Fibroblast of skin of right biceps (primary cell): ENCODE data around the gene DTX1.

Source experiments
- DNase-seq: peaks from one replicate; pipeline ENCODE4 v3.0.0-alpha.2; 2013

DTX1 gene

DNA sequence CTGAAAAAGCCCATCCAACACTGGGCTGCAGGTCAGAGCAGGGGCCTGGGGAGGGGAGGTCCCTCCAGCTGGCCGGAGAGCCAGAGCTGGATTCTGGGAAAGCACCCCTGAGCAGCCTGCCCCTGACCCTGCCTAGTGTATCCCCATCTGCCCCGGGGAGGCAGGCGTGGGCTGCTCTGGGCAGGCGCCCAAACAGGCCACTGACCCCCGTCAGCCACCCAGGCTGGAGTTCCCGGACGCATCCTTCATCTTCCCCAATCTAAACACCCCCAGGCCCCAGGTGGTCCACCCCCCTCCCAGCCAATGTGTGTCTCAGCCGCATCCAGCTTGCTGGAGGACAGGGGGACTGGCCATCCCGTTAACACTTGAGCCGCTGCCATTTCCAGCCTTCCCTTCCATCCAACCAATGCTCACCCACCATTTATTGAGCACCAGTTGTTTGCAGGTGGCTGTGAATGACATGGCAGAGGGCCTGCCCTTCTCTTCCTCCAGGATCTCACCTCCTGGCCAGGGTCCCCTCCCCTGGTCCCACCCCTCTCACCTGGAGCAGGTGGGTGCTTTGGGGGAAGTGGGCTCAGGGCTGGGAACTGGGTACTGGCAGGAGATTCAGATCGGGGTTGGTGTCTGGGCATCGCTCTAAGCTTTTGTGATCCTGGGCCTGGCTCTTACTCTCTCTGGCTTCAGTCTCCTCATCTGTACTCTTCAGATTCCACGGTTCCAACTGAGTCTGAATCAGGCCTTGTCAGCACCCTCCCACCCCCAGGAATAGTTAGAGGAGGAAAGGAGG lies 743 bp upstream of the DTX1 start:
- no peak for DNase-seq

DNA sequence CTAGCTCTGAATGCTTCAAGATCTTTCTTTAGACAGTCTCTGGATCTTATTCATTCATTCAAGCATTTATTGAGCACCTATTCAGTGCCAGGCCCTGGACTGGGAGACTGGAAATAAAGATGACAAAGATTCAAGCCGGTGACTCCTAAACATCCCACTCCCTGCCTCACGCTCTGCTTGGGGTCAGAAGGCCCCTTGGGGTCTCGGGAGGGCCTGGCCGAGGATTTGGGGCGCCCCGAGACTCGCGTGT lies 224 bp upstream of the DTX1 start:
- DNase-seq: no peak

DNA sequence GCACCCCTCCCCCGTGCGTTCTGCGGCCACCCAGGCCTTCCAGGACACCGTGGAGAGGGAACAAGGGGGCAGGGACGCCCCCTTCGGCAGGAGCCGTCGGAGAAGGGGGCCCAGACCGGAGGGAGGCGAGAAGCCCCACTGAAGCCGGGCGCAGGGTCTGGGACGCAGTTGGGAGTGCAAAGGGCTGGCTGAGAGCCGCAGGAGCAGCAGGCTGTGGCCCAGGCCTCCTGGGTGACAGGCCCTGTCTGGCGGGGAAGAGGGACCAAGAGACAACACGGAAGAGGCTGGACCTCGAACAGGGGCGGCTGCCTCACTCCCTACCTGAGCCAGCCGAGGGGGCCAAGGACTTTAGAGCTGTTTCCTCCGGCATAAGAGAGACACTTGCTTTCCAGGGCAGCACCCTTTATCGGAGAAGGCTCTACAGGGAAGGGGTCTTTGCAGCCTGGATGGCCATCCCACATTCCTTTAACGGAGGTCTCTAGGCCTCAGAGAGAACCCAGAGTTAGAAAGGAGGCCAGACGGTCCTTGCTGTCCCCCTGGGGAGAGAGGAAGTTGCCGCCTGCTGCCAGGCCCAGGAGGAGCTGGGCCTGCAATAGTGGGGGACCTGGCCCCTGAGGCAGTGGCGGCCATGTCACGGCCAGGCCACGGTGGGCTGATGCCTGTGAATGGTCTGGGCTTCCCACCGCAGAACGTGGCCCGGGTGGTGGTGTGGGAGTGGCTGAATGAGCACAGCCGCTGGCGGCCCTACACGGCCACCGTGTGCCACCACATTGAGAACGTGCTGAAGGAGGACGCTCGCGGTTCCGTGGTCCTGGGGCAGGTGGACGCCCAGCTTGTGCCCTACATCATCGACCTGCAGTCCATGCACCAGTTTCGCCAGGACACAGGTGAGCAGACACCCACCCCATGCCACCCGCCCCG lies 1.3 kb downstream of the DTX1 start:
- no peak for DNase-seq

DNA sequence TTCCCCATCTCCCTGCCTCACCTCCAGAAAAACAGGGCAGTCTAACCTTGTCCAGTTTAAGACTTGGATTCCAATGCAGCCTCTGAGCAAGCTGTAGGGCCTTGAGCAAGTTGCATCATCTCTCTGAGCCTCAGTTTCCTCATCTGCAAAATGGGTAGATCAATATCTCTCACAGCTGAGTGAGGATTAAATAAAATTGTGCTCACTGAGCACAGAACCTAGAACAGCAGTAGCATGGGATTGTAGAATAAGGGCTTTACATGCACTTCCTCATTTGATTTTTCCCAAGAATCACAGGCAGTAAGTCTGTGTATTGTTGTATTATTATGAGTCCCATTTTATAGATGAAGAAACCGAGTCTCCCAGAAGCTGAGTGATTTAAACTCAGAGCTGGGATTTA lies 2.0 kb downstream of the DTX1 start:
- no peak for DNase-seq

DNA sequence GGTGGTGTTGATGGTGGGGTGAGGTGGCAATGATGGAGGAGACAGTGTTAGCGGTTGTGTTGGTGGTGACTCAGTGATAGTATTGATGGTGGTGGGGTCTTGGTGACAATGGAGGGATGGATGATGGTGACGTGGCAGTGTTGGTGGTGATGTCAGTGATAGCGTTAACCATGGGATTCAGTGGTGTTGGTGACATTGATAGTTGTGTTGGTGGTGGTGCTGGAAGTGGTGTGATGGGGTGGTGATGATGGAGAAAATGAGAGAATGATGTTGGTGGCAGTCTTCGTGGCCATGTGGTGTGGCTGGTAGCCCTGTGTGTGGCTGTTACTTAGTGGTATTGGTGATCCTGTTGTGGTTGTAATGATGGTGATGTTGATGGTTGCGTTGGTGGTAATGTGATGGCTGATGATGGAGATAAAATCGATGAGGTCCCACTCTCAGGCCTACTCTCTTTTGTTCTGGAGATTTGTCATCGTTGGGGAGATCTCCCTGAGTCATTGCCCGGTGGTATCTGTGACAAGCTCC lies 2.6 kb downstream of the DTX1 start:
- DNase-seq: no peak

DNA sequence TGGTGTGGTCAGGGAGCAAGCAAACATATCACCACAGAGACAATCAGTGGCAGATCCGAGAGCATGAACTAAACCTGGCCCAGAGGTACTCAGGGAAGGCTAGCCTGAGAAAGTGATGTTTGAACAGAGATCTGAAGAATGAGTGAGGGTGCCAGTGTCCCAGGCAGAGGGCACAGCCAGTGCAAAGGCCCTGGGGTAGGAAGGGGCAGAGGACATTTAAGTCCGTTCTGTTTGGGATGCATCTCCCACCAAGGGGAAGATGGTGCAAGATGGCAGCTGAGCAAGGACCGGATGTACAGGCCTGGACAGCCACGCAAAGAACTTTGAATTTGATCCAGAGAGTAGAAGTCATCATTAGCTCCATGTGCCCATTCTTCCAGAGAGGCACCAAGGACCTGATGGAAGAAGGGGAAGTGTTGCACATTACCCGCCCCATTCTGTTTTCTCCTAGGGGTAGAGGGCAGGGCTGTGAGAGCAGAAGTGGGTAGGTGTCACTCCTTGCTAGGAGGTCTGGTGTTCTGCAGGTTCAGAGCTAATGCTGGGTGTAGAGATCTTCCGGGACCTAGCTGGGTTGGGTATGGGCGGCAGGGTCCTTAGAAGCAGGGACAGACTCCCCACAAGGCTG lies 3.9 kb downstream of the DTX1 start:
- DNase-seq: no peak

DNA sequence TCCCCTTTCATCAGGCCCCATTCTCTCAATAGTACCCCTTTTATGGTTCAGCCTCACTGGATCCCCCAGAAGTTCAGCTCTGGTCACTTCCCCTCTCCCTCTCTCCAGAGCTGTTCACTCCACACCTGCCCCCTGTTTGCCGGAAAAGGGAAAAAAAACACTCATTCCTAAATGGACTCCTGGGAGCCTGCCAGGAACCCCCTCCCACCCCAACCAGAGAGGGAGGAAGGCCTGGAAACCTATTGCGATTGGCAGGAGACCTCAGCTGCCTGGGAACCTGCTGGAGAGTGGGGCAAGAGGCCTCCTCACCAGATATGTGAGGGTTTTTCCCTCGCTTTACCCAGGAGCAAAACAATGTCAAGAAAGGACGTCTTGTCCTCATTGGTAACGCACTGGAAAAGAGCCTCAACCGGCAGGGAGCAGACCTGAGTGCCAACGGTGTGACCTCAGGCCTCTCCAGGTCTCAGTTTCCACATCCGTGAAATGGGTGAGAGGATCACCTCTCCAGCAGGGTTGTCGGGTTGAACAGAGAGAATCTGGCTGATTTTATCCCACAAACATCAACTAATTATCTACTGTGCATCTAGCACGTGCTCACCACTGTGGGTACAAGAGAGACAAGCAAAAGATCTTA lies 4.6 kb downstream of the DTX1 start:
- no peak for DNase-seq

DNA sequence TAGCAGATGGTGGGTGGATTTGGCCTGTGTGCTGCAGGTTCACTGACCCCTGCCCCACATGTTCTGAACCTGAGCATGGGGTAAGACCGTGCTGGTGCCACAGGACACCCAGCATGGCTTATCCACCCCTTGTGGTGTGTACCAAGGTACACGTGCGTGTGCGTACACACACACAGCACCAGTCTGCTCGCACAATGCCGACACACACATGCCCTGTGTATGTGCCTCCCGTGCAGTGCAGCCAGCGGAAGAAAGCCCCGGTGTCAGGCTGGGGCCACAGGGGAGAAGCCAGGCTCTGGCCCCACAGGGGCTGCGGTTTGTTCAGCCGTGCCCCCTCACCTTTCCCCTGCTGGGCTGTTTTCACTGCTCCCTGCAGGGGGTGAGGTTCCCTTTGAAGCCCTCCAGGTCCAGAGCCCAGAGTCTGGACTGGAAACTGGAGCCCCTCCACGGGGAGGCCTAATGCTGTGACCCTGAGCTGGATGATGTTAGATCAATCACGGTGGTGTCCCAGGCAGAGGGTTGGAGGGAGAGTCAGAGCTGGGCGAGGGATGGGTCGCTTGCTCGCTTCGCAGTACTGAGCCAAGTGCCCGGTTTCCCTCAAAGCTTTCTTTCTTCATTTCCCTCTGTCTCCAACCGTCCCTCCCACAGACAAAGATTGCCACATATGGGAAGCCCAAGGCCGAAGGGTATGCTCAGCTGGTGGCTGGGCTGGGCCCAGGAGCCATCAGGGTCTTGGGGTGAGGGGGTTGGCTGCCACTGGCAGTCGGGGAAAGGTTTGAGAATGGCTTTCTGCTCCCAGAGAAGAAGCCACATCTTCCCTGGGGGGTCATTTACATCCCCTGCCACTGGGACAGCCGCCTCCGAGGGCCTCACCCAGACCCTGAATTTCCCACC lies 6.2 kb downstream of the DTX1 start:
- DNase-seq: no peak

DNA sequence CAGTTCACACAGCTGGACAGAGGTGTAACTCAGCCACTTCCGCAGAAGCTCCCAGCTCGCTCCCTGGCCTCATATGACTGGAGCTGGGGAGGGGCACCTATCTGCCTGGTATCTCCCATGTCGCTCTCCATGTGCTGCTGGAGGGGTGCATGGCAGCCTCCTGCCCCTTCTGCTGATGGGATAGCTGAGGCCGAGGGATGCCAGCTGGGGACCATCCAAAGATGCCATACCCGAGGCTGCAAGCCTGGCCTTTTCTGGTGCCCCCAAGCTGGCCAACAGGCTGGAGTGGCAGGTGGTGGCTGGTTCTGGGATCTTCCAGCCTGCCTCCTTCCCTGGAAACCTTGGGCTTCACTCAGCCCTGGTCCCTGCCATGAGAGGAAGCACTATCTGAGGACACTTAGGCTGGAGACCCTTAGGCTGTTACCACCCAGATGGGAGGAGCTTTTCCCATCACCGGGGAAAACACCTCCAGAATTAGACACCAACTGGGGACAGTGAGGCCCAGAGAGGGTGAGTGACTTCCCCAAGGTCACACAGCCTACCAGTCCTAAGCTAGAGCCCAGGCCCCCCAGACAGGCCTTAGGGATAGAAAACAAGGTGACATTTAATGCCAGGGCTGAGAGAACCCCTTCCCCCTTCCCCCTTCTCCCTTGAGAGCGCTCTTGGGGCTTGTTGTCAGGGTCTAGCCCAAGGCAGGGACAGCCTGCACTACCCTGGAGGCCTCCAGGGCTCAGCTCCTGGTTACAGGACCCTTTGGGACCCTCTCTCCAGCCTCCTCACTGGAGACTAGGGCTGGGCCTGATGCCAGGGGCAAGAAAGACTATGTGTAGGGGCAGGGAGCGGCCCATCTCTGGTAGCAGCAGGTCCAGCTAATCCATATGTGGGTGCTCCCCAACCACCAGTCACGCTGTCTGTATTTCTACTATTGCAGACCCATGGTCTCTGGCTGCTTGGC lies 7.1 kb downstream of the DTX1 start:
- DNase-seq: no peak

DNA sequence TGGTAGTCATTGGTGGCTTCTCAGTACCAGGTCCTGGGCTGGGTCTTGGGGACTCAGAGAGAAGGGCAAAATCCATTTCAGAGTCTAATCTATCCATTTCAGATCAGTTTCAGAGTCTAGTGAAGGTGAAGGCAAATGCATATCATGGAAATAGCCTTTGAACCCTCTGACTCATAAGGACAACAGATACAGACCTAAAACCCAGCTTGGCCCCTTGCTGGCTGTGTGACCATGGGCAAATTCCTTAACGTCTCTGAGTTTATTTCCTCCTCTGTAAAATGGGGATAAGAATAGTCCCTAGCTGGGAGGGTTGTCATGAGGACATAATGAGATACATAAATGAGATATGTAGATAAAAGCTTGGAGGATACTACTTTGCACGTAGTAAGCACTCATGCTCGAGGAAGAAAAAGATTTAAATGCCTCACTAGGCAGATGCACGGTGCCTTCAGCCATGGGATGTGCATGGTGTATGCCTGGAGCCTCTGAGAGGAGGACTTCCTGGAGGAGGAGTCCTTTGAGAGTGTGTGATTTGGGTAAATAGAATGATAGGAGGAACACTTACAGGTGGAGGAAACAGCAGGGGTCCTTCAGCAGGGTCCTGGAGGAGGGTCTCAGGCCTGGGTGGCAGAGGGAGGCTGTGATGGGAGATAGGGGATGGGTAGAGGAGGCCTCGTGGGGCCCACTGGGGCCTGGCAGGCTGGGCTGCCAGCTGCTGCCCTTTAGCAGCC lies 8.0 kb downstream of the DTX1 start:
- DNase-seq: no peak

DNA sequence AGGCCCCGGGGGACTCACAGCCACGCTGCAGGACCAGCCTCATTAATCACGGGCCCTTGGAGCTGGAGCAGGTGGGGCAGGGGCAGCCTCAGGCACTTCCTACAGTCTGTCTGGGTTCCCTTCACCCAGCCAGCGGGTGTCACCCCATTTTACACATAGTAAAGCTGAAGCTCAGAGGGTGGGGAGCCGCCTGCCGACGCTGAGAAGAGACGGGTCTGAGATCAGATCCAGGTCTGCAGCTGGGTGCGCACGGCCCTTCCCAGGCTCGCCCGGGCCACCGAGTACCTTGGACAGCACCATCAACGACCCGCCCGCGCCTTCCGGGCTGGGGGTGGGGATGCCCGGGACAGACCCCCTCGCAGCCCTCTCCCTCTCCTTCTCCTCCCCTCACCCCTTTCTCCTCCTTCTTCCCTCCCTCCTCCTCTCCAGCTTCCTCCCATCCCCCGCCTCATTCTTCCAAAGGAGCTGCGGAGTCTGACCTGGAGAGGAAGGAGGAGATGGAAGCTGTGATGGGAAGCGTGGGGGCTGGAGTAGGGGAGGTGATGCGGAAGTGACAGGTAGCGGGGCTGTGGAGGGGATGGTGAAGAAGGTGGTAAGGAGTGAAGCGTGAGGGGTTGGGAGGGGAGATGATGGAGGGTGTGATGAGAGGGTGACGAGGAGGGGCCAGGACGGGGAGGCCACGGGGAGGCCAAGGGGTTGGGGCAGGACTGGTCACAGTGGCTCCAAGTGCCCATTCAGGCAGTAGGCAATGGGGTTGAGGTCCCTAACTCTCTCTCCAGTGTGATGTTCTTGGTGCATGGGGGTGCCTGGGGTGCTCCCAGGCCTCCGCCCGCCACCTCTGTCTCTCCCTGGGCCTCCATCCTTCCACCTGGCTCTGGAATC lies 8.8 kb downstream of the DTX1 start:
- no peak for DNase-seq

DNA sequence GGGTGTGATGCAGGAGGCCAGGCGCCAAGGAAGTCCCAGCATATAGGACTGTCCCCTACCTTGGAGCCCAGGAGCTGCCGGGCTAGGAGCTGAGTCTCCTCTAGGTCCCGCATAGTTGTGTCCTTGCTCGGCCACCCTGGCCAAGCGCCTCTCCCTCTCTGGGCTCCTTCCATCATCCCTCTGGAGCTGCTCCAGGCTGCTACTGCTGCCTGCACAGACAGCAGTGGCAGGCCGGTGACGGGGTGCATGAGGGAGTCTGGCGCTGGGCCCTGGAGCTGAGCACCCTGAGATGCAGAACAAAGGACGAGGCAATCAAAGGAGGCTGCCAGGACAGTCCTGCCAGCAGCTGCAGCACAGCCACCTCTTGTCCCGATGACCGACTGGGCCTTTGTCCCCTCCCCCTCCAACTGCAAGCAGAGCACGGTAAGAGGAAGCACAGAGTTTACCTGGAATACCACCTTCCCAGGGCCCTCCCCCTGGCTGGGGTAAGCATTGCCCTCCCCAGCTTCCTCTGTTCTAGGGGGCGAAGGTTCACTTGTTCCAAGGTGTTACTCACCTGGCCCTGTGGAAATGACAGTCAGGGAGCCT lies 10.4 kb downstream of the DTX1 start:
- no peak for DNase-seq

DNA sequence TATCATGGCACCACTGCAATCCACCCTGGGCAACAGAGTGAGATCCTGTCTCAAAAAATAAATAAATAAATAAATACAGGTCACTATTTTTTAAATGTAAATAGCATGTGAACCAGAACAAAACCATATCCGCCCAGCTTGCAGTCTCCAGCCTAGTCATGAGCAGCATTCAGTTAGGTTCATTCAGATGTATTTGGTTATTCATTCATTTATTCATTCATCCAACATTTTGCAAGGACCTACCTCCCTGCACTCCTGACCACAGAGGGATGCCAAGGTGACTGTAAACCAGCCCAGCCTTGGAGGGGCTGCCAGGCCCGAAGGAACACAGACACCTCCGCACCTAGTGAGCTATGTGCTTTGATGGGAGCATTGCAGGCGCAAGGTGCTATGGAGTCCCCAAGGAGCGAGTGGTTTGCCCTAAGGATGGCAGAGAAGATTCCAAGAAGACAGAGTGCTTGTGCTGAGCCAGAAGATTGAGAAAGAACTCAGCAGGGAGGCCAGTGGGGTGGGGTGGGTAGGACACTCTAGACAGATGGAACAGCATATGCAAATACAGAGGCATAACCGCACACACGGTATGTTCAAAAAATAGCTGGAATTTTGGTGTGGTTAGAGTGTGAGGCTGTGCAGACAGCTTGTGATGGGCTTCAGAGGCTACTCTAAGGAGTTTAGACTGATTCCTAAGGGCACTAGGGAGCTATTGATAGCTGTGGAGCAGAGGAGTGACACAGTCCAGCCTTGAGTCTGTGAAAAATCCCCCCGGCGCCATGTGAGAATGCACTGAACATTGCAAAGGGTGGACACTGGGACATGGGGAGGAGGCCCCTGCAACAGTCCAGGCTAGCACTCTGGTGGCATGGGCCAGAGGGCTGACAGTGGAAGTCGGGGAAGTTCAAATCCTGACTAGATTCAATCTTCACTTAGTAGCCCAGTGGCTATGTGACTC lies 11.7 kb downstream of the DTX1 start:
- DNase-seq: no peak

DNA sequence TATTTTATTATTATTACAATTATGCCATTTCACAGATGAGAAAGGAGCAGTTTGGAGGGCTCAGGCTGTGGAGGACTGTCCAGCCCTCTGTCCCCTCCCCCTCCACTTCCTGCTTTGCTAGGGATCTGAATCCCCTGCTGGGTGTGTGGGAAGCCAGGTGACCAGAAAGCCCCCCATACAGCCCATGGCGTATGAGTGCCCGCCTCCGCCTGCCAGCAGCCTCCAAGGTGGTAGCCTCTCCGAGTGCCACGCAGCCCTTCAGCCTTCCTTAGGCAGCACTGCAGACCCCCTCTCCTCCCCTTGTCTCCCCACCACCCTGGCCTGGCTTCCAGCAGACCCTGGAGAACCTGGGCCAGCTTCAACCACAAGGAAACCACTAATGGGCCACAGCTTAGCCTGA lies 12.6 kb downstream of the DTX1 start:
- no peak for DNase-seq

DNA sequence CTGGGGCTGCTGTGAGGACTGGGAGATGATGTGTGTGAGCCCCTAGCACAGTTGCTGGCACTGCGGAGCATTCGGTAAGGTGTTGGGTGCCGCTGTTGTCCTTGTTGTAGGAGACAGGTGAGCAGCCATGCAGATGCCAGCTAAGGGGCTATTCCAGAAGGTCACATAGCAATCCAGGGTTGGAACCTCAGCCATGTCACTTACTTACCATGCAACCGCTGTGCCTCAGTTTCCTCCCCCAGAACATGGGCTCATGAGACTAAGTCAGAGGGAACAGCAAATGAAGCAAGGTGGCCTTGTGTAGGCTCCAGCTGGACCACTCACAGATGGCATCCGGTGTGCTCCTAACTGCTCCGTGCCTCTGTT lies 13.2 kb downstream of the DTX1 start:
- DNase-seq: no peak

DNA sequence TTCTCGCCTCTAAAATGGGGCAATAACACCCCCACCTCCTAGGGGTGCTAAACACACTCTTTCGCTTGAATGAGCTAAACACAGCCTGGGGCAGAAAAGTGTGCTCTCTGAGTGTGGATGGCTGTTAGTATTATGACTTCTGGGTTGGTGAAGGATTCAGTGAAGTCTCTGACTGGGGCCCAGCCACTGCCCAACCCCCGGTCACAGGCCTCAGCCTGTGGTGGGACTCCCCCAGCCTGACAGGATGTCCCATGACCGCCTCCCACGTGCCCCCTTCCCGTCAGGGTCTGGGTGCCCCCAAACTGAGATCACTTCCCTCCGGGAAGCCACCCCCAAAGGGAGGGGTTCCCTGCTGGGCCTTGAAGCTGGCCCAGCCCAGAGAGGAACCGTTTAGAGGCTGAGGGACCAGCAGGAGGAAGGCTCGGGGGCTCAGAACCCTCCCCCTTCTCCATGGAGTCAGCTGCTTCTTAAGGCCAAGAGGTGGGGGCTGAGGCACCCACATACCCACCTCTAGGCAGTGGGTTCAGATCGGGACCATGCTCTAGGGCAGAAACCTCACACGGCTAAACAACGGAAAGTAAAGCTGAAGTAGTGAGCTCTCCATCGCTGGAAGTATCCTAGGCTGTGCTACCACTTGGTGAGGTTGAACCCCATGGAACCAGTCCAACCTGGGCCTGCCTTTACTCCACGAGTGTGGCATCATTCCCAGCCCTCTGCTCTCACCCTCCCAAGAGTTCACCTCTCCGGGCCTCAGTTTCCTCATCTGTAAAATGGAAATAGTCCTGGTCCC lies 13.8 kb downstream of the DTX1 start:
- no peak for DNase-seq
